MM.1S (cell line): ENCODE data around the gene PSPC1.

Experiments used
- DNase-seq: peaks from one replicate; pipeline ENCODE4 v3.0.0-alpha.2; 2015
- H2AFZ ChIP-seq: fragments of 300-600 bp; sonication (generic); 2 replicates; pipeline ENCODE4 v1.6.0; 2016; ENCODE audit warnings: antibody characterized with exemption, low read length
- H3F3A ChIP-seq: fragments of 300-600 bp; sonication (generic); 2 replicates; pipeline ENCODE4 v1.6.1; 2016; ENCODE audit warnings: mild to moderate bottlenecking, antibody characterized with exemption, low read length, moderate library complexity, mixed read lengths; ENCODE audit not compliant: insufficient read depth
- H3K27ac ChIP-seq: fragments of 300-600 bp; sonication (generic); 2 replicates; pipeline ENCODE4 v1.5.1; 2016; ENCODE audit warnings: mild to moderate bottlenecking, low read length
- H3K27me3 ChIP-seq: fragments of 300-600 bp; sonication (generic); replicated peaks from 2 replicates; pipeline ENCODE4 v1.6.0; 2016; ENCODE audit warnings: low read length; ENCODE audit not compliant: insufficient read depth
- H3K36me3 ChIP-seq: fragments of 300-600 bp; sonication (generic); replicated peaks from 2 replicates; pipeline ENCODE4 v1.6.1; 2016; ENCODE audit warnings: mild to moderate bottlenecking, low read length, mixed read lengths; ENCODE audit not compliant: insufficient read depth
- H3K4me1 ChIP-seq: fragments of 300-600 bp; sonication (generic); 2 replicates; pipeline ENCODE4 v1.6.1; 2016; ENCODE audit warnings: low read length, mixed read lengths
- H3K4me2 ChIP-seq: fragments of 300-600 bp; sonication (generic); 2 replicates; pipeline ENCODE4 v1.6.0; 2016; ENCODE audit warnings: low read depth, low read length
- H3K4me3 ChIP-seq: fragments of 300-600 bp; sonication (generic); 2 replicates; pipeline ENCODE4 v1.5.1; 2016; ENCODE audit warnings: low read length, mixed read lengths
- H3K79me2 ChIP-seq: fragments of 300-600 bp; sonication (generic); 2 replicates; pipeline ENCODE4 v1.6.1; 2016; ENCODE audit warnings: mixed run types, low read length, mixed read lengths
- H3K9ac ChIP-seq: fragments of 300-600 bp; sonication (generic); 2 replicates; pipeline ENCODE4 v1.6.1; 2016; ENCODE audit warnings: low read length, mixed read lengths
- H3K9me2 ChIP-seq: fragments of 300-600 bp; sonication (generic); replicated peaks from 2 replicates; pipeline ENCODE4 v1.6.1; 2016; ENCODE audit warnings: mild to moderate bottlenecking, low read length, mixed read lengths; ENCODE audit not compliant: insufficient read depth
- H3K9me3 ChIP-seq: fragments of 300-600 bp; sonication (generic); replicated peaks from 2 replicates; pipeline ENCODE4 v1.6.1; 2016; ENCODE audit warnings: mild to moderate bottlenecking, low read length, mixed read lengths; ENCODE audit not compliant: insufficient read depth
- H4K20me1 ChIP-seq: fragments of 300-600 bp; sonication (generic); 2 replicates; pipeline ENCODE4 v1.6.1; 2016; ENCODE audit warnings: mild to moderate bottlenecking, low read length, moderate library complexity, mixed read lengths; ENCODE audit not compliant: insufficient read depth
- EZH2 ChIP-seq: fragments of 300-600 bp; sonication (generic); optimal IDR thresholded peaks from 2 replicates; pipeline ENCODE3; 2017; ENCODE audit warnings: low read depth, mild to moderate bottlenecking, antibody characterized with exemption, low read length, mixed read lengths
- EZH2phosphoT487 ChIP-seq: fragments of 300-600 bp; sonication (generic); IDR thresholded peaks from 2 replicates; pipeline ENCODE4 v1.6.1; 2018; ENCODE audit warnings: antibody characterized with exemption, low read length
- TF ChIP-seq, protein P1 (sequence below): fragments of 300-600 bp; sonication (generic); IDR thresholded peaks from 2 replicates; pipeline ENCODE4 v1.5.1; 2016; ENCODE audit warnings: antibody characterized with exemption, low read length, mixed read lengths

PSPC1 gene

DNA sequence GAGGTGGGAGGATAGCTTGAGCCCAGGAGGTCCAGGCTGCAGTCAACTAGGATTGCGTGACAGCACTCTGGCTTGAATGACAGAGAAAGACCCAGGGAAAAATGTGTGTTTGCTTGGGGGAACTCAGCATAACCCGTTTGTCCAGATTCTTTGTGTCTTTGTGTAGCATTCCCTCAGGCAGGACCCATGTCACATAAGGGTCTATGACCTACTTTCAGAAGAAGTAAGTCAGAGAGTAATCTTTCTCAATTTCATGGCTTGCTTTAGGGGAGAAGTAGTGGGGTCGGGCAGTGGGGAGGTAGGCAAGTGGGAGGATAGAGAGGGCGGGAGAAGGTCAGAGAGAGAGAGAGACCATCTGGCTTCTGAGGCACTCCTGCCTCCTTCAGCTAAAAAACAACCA, 11.9 kb upstream of the PSPC1 start:
- H3K4me2 ChIP-seq, result no peak overlapping the region
- no peak overlapping the region for H3K4me3 ChIP-seq
- no peak overlapping the region for H2AFZ ChIP-seq
- DNase-seq, result no peak
- no peaks in the 10 kb centered on the region for H3K27me3 ChIP-seq
- no peaks in the 10 kb centered on the region for H3K9me2 ChIP-seq
- H3F3A ChIP-seq, result no peaks in the 10 kb centered on the region
- TF ChIP-seq, protein P1, sequence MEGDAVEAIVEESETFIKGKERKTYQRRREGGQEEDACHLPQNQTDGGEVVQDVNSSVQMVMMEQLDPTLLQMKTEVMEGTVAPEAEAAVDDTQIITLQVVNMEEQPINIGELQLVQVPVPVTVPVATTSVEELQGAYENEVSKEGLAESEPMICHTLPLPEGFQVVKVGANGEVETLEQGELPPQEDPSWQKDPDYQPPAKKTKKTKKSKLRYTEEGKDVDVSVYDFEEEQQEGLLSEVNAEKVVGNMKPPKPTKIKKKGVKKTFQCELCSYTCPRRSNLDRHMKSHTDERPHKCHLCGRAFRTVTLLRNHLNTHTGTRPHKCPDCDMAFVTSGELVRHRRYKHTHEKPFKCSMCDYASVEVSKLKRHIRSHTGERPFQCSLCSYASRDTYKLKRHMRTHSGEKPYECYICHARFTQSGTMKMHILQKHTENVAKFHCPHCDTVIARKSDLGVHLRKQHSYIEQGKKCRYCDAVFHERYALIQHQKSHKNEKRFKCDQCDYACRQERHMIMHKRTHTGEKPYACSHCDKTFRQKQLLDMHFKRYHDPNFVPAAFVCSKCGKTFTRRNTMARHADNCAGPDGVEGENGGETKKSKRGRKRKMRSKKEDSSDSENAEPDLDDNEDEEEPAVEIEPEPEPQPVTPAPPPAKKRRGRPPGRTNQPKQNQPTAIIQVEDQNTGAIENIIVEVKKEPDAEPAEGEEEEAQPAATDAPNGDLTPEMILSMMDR, result no peak
- TF ChIP-seq EZH2, result no peak
- no peaks in the 10 kb centered on the region for H3K79me2 ChIP-seq
- no peaks in the 10 kb centered on the region for H3K4me1 ChIP-seq
- no peak overlapping the region for H3K27ac ChIP-seq
- no peaks in the 10 kb centered on the region for H3K9me3 ChIP-seq
- H3K9ac ChIP-seq, result no peak overlapping the region
- H3K36me3 ChIP-seq, result no peaks in the 10 kb centered on the region
- H4K20me1 ChIP-seq, result no peaks in the 10 kb centered on the region

DNA sequence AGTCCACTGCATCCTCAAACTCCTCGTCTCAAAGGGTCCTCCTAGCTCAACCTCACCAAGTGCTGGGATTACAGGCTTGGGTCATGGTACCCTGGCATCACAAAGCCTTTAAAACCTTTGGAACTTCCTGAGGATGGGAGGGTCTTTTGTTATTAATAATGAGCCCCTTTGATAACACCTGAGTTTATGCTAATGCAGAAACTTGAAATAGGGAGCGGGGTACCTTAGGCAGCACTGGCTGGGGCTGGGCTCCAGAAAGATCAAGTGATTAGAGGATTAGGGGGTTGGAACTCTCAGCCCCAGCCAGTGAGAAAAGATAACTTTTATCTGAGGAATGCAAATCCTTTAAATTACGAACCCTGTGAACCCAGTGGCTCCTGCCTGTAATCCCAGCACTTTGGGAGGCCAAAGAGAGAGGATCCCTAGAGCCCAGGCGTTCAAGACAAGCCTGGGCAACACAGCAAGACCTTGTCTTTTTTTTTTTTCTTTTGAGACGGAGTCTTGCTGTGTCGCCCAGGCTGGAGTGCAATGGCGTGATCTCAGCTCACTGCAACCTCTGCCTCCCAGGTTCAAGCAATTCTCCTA, 9.3 kb upstream of the PSPC1 start:
- H3K9ac ChIP-seq, result no peak overlapping the region
- no peak for DNase-seq
- no peaks in the 10 kb centered on the region for H3K36me3 ChIP-seq
- no peaks in the 10 kb centered on the region for H3K9me3 ChIP-seq
- no peaks in the 10 kb centered on the region for H3F3A ChIP-seq
- H3K4me2 ChIP-seq, result no peak overlapping the region
- H3K27me3 ChIP-seq, result no peaks in the 10 kb centered on the region
- no peak overlapping the region for H3K27ac ChIP-seq
- no peaks in the 10 kb centered on the region for H3K4me1 ChIP-seq
- H2AFZ ChIP-seq, result no peak overlapping the region
- no peaks in the 10 kb centered on the region for H3K9me2 ChIP-seq
- no peaks in the 10 kb centered on the region for H4K20me1 ChIP-seq
- TF ChIP-seq EZH2phosphoT487 (no peak), EZH2 (no peak)
- TF ChIP-seq, protein P1, result no peak
- H3K4me3 ChIP-seq, result no peak overlapping the region
- no peaks in the 10 kb centered on the region for H3K79me2 ChIP-seq

DNA sequence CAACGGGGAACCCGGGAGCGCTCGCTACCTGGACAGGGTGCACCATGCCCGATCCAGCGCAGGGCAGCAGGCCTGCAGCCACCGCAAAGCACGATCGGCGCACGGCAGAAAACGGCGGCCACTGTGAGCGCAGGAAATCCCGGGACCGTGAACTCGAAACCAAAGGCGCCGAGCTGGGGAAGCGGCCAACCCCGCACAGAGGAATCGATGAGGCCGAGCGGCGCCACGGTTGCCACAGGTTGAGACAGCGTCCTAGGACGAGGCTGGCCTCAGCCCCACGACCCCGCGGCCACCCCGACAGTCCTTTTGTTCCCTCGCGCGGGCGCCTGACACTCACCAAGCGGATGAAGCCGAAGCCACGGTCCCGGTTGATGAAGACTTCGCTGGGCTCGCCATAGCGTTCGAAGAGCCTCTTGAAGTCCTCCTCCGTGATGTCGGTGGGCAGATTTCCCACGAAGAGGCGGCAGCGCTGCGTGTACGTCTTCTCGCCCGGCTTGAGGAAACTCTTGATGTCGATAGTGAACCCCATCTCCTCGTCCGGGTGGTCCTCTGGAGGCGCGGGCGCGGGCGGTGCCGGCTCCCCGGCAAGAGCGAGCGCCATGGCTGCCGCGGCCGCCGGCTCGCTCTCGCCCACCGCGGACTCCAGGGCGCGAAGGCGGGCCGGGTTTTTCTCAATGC, 557 bp downstream of the PSPC1 start:
- H3K9ac ChIP-seq, result peak overlapping the region; percentile 86
- TF ChIP-seq, protein P1, result no peak
- TF ChIP-seq EZH2phosphoT487, result no peak
- no peak for TF ChIP-seq EZH2
- H3K9me3 ChIP-seq, result no peaks in the 10 kb centered on the region
- H3F3A ChIP-seq, result no peaks in the 10 kb centered on the region
- no peaks in the 10 kb centered on the region for H3K27me3 ChIP-seq
- DNase-seq, result peak; percentile 12
- H4K20me1 ChIP-seq, result no peaks in the 10 kb centered on the region
- H3K79me2 ChIP-seq, result peaks cover 27% of the 10 kb centered on the region
- H3K4me1 ChIP-seq, result no peaks in the 10 kb centered on the region
- peak overlapping the region; percentile 39; the same call in 1 of the 2 replicates for H3K4me2 ChIP-seq
- peak overlapping the region; percentile 87 for H3K4me3 ChIP-seq
- H2AFZ ChIP-seq, result peak overlapping the region; percentile 56; the same call in 1 of the 2 replicates
- no peaks in the 10 kb centered on the region for H3K36me3 ChIP-seq
- peak overlapping the region; percentile 71; the same call in 1 of the 2 replicates for H3K27ac ChIP-seq
- no peaks in the 10 kb centered on the region for H3K9me2 ChIP-seq
